Esophagus muscularis mucosa (tissue), 3 donors: ENCODE data around the gene OR2V1.

Experiments
- POLR2A ChIP-seq: fragments of 450-650 bp; IDR thresholded peaks from one replicate; pipeline ENCODE4 v1.6.1; 2017; ENCODE audit warnings: antibody characterized with exemption, moderate library complexity, mild to moderate bottlenecking, low read depth
- TF ChIP-seq, protein P1 (sequence below), 3 experiments: fragments of 200-600 bp in 2 of 3; fragments of 450-650 bp in 1 of 3; sonication (generic) in 2 of 3; IDR thresholded peaks; one replicate each; pipeline ENCODE4 v1.5.1; 2017 to 2019; ENCODE audit warnings: antibody characterized with exemption in 3 of 3, mild to moderate bottlenecking in 2 of 3, moderate library complexity in 1 of 3

DNA sequence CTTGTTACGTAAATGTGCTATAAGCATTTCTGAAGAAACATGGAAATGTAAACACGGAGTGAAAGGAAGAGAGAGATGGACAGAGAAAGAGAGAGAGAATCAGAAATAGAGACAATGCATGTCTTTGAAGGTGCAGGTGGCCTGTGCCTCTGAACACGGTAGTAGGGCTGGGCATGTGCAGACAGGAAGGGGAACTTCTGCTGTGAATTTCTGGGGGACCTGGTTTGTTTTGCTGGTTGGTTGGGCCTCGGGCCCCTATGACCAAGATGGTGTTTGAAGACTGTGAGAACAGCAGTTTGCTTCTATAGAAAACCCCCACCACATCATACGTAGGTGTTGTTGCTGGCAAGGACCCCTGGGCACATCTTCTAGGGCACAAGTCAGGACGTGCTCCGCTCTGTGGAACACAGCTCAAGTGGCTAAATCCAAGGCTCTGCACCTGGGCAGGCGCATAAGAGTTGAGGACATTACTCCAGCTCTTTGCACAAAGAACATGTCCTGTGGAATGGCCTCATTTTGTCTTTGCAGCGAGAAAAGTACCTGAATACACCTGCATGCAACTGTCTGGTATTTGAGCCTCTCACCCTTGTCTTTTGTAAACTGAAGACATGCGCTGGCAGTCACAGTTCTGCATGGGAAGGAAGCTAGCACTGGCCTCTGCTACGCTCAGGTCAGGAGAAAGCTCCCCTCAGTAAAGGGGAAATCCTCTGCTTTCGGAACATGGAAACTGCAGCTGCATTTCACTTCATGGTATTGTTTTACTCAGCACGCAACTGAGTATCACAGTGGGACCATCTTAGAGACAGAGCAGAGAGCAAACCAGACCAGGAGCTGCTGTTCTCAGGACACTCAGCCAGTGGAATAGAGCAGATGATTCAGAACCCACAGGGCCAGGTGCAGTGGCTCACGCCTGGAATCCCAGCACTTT lies 19.1 kb upstream of the OR2V1 start:
- TF ChIP-seq, protein P1, sequence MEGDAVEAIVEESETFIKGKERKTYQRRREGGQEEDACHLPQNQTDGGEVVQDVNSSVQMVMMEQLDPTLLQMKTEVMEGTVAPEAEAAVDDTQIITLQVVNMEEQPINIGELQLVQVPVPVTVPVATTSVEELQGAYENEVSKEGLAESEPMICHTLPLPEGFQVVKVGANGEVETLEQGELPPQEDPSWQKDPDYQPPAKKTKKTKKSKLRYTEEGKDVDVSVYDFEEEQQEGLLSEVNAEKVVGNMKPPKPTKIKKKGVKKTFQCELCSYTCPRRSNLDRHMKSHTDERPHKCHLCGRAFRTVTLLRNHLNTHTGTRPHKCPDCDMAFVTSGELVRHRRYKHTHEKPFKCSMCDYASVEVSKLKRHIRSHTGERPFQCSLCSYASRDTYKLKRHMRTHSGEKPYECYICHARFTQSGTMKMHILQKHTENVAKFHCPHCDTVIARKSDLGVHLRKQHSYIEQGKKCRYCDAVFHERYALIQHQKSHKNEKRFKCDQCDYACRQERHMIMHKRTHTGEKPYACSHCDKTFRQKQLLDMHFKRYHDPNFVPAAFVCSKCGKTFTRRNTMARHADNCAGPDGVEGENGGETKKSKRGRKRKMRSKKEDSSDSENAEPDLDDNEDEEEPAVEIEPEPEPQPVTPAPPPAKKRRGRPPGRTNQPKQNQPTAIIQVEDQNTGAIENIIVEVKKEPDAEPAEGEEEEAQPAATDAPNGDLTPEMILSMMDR (IDR thresholded peaks at IDR 0.05) = no peak
- no peak for TF ChIP-seq POLR2A
